Adrenal gland (tissue), 5 donors: ENCODE results near the gene KMT2C.

ENCODE experiments used
- POLR2A ChIP-seq, 2 donors: fragments of 450-650 bp; IDR thresholded peaks; one replicate each; pipeline ENCODE4 v1.6.1; 2017; ENCODE audit warnings: antibody characterized with exemption in 2 of 2, mild to moderate bottlenecking in 2 of 2, moderate library complexity in 1 of 2
- TF ChIP-seq, protein P1 (sequence below), 6 experiments: fragments of 450-650 bp in 4 of 6; fragments of 200-600 bp in 2 of 6; sonication (generic) in 1 of 6; IDR thresholded peaks; 1 replicate in 5 of 6; 2 replicates in 1 of 6; pipeline versions ENCODE4 v1.5.1 to v1.8.0; 2016 to 2021; ENCODE audit warnings: antibody characterized with exemption in 6 of 6, mild to moderate bottlenecking in 2 of 6, moderate library complexity in 1 of 6
- donor health status: DM: no; HTN: no; CAD: no.

GRCh38 chr7:152436111-152436930 lies 518 bp upstream of the KMT2C start:
- TF ChIP-seq, protein P1, sequence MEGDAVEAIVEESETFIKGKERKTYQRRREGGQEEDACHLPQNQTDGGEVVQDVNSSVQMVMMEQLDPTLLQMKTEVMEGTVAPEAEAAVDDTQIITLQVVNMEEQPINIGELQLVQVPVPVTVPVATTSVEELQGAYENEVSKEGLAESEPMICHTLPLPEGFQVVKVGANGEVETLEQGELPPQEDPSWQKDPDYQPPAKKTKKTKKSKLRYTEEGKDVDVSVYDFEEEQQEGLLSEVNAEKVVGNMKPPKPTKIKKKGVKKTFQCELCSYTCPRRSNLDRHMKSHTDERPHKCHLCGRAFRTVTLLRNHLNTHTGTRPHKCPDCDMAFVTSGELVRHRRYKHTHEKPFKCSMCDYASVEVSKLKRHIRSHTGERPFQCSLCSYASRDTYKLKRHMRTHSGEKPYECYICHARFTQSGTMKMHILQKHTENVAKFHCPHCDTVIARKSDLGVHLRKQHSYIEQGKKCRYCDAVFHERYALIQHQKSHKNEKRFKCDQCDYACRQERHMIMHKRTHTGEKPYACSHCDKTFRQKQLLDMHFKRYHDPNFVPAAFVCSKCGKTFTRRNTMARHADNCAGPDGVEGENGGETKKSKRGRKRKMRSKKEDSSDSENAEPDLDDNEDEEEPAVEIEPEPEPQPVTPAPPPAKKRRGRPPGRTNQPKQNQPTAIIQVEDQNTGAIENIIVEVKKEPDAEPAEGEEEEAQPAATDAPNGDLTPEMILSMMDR (IDR thresholded peaks at IDR 0.05): peak in 1 of 6 experiments; percentile 32
- TF ChIP-seq POLR2A (IDR thresholded peaks at IDR 0.05): peak; percentile 58 to 84
